Measurements from ENCODE around the gene CMTM5.

- TF ChIP-seq ZNF274 (IDR thresholded peaks at IDR 0.05; ENCODE audit: low read depth, low read length): no peak
- TF ChIP-seq MAX (IDR thresholded peaks at IDR 0.05): no peak
- TF ChIP-seq EZH2 (IDR thresholded peaks at IDR 0.05): no peak
- TF ChIP-seq POLR2A (IDR thresholded peaks at IDR 0.05; ENCODE audit: borderline replicate concordance, extremely low read depth, insufficient read depth, insufficient read length): no peak
- no peak for TF ChIP-seq SP1 (IDR thresholded peaks at IDR 0.05; ENCODE audit: low read depth)
- no peak for TF ChIP-seq REST (IDR thresholded peaks at IDR 0.05; ENCODE audit: low read depth)
- TF ChIP-seq EZH2phosphoT487 (IDR thresholded peaks at IDR 0.05; ENCODE audit: borderline replicate concordance): no peak
- no peak for TF ChIP-seq CTCF (IDR thresholded peaks at IDR 0.05 in 2 of 3, conservative IDR thresholded peaks at IDR 0.05 in 1 of 3; ENCODE audit: borderline replicate concordance in 1 of 3, insufficient read depth in 1 of 3, low read depth in 2 of 3, low read length in 2 of 3)
- no peak for TF ChIP-seq SIN3A (IDR thresholded peaks at IDR 0.05; ENCODE audit: low read depth)
- no peak for TF ChIP-seq POLR2AphosphoS5 (IDR thresholded peaks at IDR 0.05; ENCODE audit: low read depth, low read length)
- no peak for TF ChIP-seq CBX3 (IDR thresholded peaks at IDR 0.05; ENCODE audit: low read depth)
- TF ChIP-seq ZBTB33 (IDR thresholded peaks at IDR 0.05; ENCODE audit: extremely low read depth, insufficient replicate concordance, low read length): no peak
Observed at GRCh38 chr14:23414254-23414653, 37.4 kb downstream of the CMTM5 start.

All from HCT116 (cell line).